ENCODE results near the gene FECH.

DNA sequence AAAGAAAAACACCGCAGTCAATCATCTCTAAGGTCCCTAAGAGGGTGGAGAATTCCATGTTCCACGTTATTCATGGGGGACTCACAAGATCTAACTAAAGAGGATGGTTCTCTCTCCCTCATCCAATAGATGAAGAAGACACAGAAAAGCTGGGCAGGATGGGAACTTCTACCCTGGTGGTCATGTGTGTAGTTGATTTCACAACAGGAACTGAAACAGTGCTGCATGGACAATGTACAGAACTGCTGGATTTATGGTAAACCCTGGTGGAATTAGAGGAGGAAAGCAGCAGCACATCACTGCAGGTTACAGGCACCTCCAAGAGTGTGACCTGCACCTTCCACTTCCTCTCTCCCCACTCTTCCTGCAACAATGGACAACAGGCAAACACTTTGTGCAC is 31.4 kb downstream of the FECH start:
- TF ChIP-seq, protein P1, sequence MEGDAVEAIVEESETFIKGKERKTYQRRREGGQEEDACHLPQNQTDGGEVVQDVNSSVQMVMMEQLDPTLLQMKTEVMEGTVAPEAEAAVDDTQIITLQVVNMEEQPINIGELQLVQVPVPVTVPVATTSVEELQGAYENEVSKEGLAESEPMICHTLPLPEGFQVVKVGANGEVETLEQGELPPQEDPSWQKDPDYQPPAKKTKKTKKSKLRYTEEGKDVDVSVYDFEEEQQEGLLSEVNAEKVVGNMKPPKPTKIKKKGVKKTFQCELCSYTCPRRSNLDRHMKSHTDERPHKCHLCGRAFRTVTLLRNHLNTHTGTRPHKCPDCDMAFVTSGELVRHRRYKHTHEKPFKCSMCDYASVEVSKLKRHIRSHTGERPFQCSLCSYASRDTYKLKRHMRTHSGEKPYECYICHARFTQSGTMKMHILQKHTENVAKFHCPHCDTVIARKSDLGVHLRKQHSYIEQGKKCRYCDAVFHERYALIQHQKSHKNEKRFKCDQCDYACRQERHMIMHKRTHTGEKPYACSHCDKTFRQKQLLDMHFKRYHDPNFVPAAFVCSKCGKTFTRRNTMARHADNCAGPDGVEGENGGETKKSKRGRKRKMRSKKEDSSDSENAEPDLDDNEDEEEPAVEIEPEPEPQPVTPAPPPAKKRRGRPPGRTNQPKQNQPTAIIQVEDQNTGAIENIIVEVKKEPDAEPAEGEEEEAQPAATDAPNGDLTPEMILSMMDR (IDR thresholded peaks at IDR 0.05) = no peak
- TF ChIP-seq EZH2 (IDR thresholded peaks at IDR 0.05; ENCODE audit: borderline replicate concordance, insufficient read depth, low read depth, low read length, poor library complexity, severe bottlenecking) = no peak

Measured in B cell (primary cell).